Glomerular visceral epithelial cell (primary cell): ENCODE results near the gene LRRC73.
"Not testable (repeated sequence)": the region's sequence is repeated elsewhere in the genome, so short reads cannot be mapped to it uniquely, and the experiment has no call there.

Experiments
- DNase-seq: peaks from one replicate; pipeline ENCODE4 v3.0.0-alpha.2; 2016; ENCODE audit errors: extremely low spot score

Gene LRRC73

GRCh38 chr6:43461936-43462335 is 48.2 kb downstream of the LRRC73 start:
- DNase-seq: no peak

GRCh38 chr6:43460032-43460431 is 50.1 kb downstream of the LRRC73 start:
- DNase-seq: no peak

GRCh38 chr6:43459535-43459934 is 50.6 kb downstream of the LRRC73 start:
- DNase-seq: no peak

GRCh38 chr6:43458154-43458553 is 52.0 kb downstream of the LRRC73 start:
- DNase-seq: not testable (repeated sequence)

- no peak for DNase-seq
Observed at GRCh38 chr6:43457643-43458042, 52.5 kb downstream of the LRRC73 start.
